Transverse colon (tissue), 4 donors: ENCODE measurements around the gene NEURL1B. TPM values are rescaled to one million over a fixed set of nuclear protein-coding genes. Genes with fewer than 3 reads are reported as not detected.

ENCODE experiments used
- DNase-seq: peaks from one replicate; pipeline ENCODE4 v3.0.0-alpha.2; 2019
- H3K27ac ChIP-seq, 4 donors: fragments of 200-600 bp; sonication (generic); 2 replicates each; pipeline ENCODE4 v1.5.1; 2016 to 2018; ENCODE audit warnings: inconsistent platforms in 4 of 4
- H3K27me3 ChIP-seq: fragments of 200-600 bp; sonication (generic); 2 replicates; pipeline ENCODE4 v1.5.1; 2017; ENCODE audit warnings: inconsistent platforms
- H3K36me3 ChIP-seq, 4 donors: fragments of 200-600 bp; sonication (generic); 2 replicates each; pipeline ENCODE4 v1.5.1; 2017 to 2019; ENCODE audit warnings: inconsistent platforms in 4 of 4
- H3K4me1 ChIP-seq, 4 donors: fragments of 200-600 bp; sonication (generic); 2 replicates each; pipeline ENCODE4 v1.5.1; 2017 to 2020; ENCODE audit warnings: inconsistent platforms in 4 of 4
- H3K4me3 ChIP-seq, 4 donors: fragments of 200-600 bp; sonication (generic); 1 replicate in 1 of 4; 2 replicates in 3 of 4; pipeline versions ENCODE4 v1.5.1 to v1.6.1; 2017 to 2019; ENCODE audit warnings: inconsistent platforms in 4 of 4
- H3K9me3 ChIP-seq, 2 donors: fragments of 200-600 bp; sonication (generic); 2 replicates each; pipeline ENCODE4 v1.5.1; 2017 to 2019; ENCODE audit warnings: inconsistent platforms in 2 of 2
- EP300 ChIP-seq: sonication (generic); formaldehyde crosslinking; IDR thresholded peaks from one replicate; pipeline ENCODE4 v1.6.1; 2017; ENCODE audit warnings: antibody characterized with exemption, low read depth
- POLR2A ChIP-seq: fragments of 450-650 bp; IDR thresholded peaks from one replicate; pipeline ENCODE4 v1.6.1; 2016; ENCODE audit warnings: antibody characterized with exemption, mild to moderate bottlenecking, moderate library complexity
- POLR2AphosphoS5 ChIP-seq, 3 donors: sonication (generic); formaldehyde crosslinking; IDR thresholded peaks; one replicate each; pipeline ENCODE4 v1.6.1; 2016; ENCODE audit warnings: antibody characterized with exemption in 3 of 3
- WGBS, 2 donors: methylation state at CpG; one replicate each; pipeline ENCODE4 v1.1.5; 2018; ENCODE audit warnings: low coverage in 1 of 2; 5-methylcytosine and 5-hydroxymethylcytosine counted together
- in situ Hi-C, 4 donors: fragments of 200-750 bp; cut with MboI; loops; one replicate each; pipeline versions ENCODE4 v1.15.0 to v1.15.1; 2017; ENCODE audit warnings: low sequenced_read_pairs in 3 of 4, low pct_ligation_motif_present in 1 of 4, low pct_unique_long_range_greater_than_20kb in 1 of 4
- intact Hi-C: fragments of 100-400 bp; cut with DNase I; formaldehyde crosslinking; loops from one replicate; pipeline ENCODE4 v1.15.1; 2023; ENCODE audit warnings: low total_unique reads
- total RNA-seq, 4 donors: library from RNA; depleted of rRNA; stranded (reverse); fragments of >200 nt; gene quantifications; one replicate each; pipeline ENCODE4 v1.1.0, GENCODE V29; 2016
- TF ChIP-seq, protein P1 (sequence below), 5 experiments: fragments of 200-600 bp in 3 of 5; fragments of 450-650 bp in 2 of 5; sonication (generic) in 3 of 5; IDR thresholded peaks; 1 replicate in 2 of 5; 2 replicates in 3 of 5; pipeline ENCODE4 v1.5.1; 2016 to 2017; ENCODE audit warnings: antibody characterized with exemption in 5 of 5, inconsistent platforms in 3 of 5, mild to moderate bottlenecking in 2 of 5, moderate library complexity in 1 of 5

Gene NEURL1B
- total RNA-seq, 4 donors from 2014 or later = 74.6 to 168 (median 94.5) TPM

DNA sequence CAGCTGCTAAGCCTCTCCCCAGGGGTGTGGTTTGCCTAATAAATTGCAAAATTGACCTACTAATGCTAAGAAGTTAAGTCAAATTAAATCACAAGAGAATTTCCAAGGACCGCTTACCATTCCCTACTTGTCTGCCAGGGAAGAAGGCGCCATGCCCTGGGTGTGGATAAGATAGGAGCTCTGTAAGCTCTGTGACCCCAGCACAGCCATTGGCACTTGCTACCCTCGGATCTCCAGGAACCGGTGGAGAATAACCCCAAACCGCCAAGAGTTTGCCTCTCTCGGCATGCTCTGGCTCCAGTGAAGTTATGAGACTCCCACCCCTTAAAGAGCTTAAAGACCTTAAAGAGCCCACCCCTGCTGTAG is 58.9 kb downstream of the NEURL1B start:
- in situ Hi-C loops (loop anchor here (5.0 to 25.0 kb wide), 3 partner anchors 218 to 437 kb away; partner anchors contain the start of gene BNIP1 (in 2 of the 4)), intact Hi-C loops (no loop called here)
- H3K27me3 ChIP-seq = peaks cover 20% of the 10 kb centered on the region
- H3K4me1 ChIP-seq = peaks cover 9 to 38% (median 23%) of the 10 kb centered on the region in 4 donors
- no peaks in the 10 kb centered on the region for H3K36me3 ChIP-seq
- DNase-seq = no peak
- TF ChIP-seq POLR2A = no peak
- no peak for TF ChIP-seq POLR2AphosphoS5 (IDR thresholded peaks at IDR 0.05)
- TF ChIP-seq, protein P1, sequence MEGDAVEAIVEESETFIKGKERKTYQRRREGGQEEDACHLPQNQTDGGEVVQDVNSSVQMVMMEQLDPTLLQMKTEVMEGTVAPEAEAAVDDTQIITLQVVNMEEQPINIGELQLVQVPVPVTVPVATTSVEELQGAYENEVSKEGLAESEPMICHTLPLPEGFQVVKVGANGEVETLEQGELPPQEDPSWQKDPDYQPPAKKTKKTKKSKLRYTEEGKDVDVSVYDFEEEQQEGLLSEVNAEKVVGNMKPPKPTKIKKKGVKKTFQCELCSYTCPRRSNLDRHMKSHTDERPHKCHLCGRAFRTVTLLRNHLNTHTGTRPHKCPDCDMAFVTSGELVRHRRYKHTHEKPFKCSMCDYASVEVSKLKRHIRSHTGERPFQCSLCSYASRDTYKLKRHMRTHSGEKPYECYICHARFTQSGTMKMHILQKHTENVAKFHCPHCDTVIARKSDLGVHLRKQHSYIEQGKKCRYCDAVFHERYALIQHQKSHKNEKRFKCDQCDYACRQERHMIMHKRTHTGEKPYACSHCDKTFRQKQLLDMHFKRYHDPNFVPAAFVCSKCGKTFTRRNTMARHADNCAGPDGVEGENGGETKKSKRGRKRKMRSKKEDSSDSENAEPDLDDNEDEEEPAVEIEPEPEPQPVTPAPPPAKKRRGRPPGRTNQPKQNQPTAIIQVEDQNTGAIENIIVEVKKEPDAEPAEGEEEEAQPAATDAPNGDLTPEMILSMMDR (IDR thresholded peaks at IDR 0.05) = no peak
- no peak for TF ChIP-seq EP300
- H3K27ac ChIP-seq = no peak overlapping the region
- no peak overlapping the region for H3K4me3 ChIP-seq
- no peaks in the 10 kb centered on the region for H3K9me3 ChIP-seq
- 63% methylated on average over 6 of the region's 6 CpGs; no CpG with 5 or more reads in 1 of the 2 donors for WGBS, 2 donors

DNA sequence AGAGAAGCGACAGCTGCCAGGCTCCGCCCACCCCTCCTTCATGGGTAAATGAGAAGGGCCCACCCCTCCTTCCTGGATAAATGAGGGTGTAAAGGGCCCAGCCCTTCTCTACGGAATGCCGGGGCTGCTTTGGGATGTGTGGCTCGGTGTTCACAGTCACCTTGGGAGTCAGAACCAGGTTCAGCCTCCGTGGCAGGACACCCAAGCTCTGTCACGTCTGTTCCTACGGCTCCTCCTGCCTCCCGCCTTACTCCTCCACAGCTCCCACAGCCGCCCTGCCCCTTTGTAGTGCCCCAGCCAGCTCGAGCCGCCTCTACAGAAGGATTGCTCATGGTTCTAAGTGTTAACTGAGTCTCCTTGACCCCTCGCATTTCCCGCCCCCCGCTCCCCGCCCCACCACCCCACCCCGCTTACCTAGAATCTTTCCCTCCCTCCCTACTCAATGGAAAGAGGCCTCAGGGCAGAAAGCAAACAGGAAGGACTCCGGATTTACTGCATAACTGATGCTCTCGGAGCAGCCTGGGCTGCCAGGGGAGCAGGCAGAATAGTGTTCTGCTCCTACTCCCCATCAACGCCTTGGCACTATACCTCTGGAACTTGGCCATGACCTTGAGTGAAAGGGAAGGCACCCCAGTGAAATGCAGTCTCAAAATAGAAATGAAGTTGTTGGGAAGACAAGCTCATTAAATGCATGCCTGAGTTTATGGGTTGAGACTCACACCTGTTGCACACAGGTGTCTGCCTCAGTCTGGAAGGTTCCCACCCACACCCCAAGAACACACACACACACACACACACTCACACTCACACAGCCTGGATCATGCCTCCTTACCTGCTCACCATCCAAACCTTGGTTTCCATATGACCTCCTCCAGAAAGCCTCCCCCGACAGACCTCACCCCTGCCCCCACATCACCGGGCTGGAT is 59.6 kb downstream of the NEURL1B start:
- no peak for TF ChIP-seq POLR2A
- no peak for TF ChIP-seq POLR2AphosphoS5 (IDR thresholded peaks at IDR 0.05)
- no peak for TF ChIP-seq EP300
- Histone ChIP-seq H3K9me3 (no peaks in the 10 kb centered on the region), H3K36me3 (no peaks in the 10 kb centered on the region), H3K27me3 (peaks cover 21% of the 10 kb centered on the region), H3K4me1 (peaks cover 9 to 36% (median 23%) of the 10 kb centered on the region in 4 donors), H3K4me3 (no peak overlapping the region), H3K27ac (no peak overlapping the region)
- in situ Hi-C loops = loop anchor here in 3 of 4 donors (5.0 to 25.0 kb wide), 2 partner anchors 223 to 437 kb away; partner anchors contain the start of gene BNIP1 (in 2 of the 3)
- intact Hi-C loops = no loop called here
- WGBS, 2 donors = 30 to 33% methylated on average over 2 to 21 of the region's 22 CpGs
- DNase-seq = no peak

DNA sequence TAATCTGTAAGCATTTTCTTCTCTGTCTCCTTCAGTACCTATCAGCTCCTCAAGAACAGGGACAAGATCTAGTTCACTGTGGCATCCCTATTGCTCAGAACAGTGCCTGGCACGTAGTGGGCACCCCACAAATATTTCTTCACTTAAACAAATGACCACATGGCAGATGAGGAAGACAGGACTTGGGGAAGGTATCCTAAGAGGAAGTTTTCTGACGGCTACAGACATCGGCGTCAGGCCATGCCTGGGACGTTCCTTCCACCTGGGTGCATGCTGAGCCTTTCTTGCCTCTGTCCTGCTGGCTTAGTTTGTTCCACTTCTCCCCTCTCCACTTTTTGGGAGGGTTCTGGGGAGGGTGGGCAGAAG is 60.2 kb downstream of the NEURL1B start:
- no peak overlapping the region for H3K27ac ChIP-seq
- peaks cover 27% of the 10 kb centered on the region for H3K27me3 ChIP-seq
- no peak for DNase-seq
- intact Hi-C loops (no loop called here), in situ Hi-C loops (loop anchor here in 3 of 4 donors (5.0 to 25.0 kb wide), 2 partner anchors 224 to 436 kb away; partner anchors contain the start of gene BNIP1 (in 2 of the 3))
- no peaks in the 10 kb centered on the region for H3K36me3 ChIP-seq
- peaks cover 8 to 32% (median 21%) of the 10 kb centered on the region in 4 donors for H3K4me1 ChIP-seq
- H3K9me3 ChIP-seq = no peaks in the 10 kb centered on the region
- no peak for TF ChIP-seq POLR2AphosphoS5 (IDR thresholded peaks at IDR 0.05)
- TF ChIP-seq, protein P1 (IDR thresholded peaks at IDR 0.05) = no peak
- no peak for TF ChIP-seq EP300
- no peak for TF ChIP-seq POLR2A
- H3K4me3 ChIP-seq = no peak overlapping the region
- WGBS, 2 donors = 39% methylated on average over 5 of the region's 5 CpGs; no CpG with 5 or more reads in 1 of the 2 donors

DNA sequence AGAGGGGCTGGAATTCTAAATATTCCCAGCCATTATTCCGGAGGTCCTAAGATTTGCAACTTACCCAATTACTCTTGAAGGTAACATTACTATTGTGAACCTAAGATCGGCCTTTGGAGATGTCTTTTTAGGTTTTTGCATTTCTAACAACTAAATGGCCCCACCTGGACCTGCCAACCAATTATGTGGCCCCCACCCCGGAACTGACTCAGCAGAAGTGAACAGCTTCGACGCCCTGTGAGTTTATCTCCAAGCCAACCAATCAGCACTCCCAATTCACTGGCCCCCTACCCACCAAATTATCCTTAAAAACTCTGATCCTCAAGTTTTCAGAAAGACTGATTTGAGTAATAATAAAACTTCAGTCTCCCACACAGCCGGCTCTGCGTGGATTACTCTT is 62.9 kb downstream of the NEURL1B start:
- 86 to 90% methylated on average over 4 to 7 of the region's 7 CpGs for WGBS, 2 donors
- no peak overlapping the region for H3K4me3 ChIP-seq
- no peak overlapping the region for H3K27ac ChIP-seq
- DNase-seq = no peak
- H3K36me3 ChIP-seq = no peaks in the 10 kb centered on the region
- TF ChIP-seq POLR2A = no peak
- no peak for TF ChIP-seq POLR2AphosphoS5 (IDR thresholded peaks at IDR 0.05)
- H3K27me3 ChIP-seq = peaks cover 40% of the 10 kb centered on the region
- in situ Hi-C loops (loop anchor here in 3 of 4 donors (5.0 to 25.0 kb wide), 2 partner anchors 227 to 433 kb away; partner anchors contain the start of gene BNIP1 (in 2 of the 3)), intact Hi-C loops (no loop called here)
- H3K9me3 ChIP-seq = no peaks in the 10 kb centered on the region
- H3K4me1 ChIP-seq = peaks cover 0 to 20% (median 10%) of the 10 kb centered on the region in 4 donors

DNA sequence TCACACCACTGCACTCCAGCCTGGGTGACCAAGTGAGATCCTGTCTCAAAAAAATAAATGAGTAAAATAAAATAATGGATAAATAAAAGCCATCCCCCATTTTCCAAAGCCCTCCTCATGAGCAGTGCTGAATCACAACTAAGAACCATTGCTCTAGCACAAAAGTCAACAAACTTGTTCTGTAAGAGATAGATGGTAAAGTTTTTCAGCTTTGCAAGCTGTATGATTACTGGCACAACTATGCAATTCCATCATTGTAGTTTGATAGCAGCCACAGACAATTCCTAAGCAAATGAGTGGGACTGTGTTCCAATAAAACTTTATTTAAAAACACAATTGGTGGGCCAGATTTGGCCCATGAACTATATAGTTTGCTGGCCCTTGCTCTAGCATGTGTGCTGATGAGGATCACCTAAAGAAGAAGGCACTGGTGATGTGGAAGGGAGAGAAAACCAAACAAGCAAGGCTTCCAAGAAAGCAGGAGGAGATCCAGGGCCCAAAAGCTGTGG is 64.6 kb downstream of the NEURL1B start:
- H3K9me3 ChIP-seq = no peaks in the 10 kb centered on the region
- intact Hi-C loops = no loop called here

More for the DNA sequence above, 64.6 kb downstream of the NEURL1B start:
- in situ Hi-C loops = loop anchor here in 2 of 4 donors (25.0 kb wide), 1 partner anchor 432 kb away; the partner anchor contains the start of gene BNIP1 (in 2 of the 2)
- H3K4me1 ChIP-seq = peaks cover 0 to 12% (median 4%) of the 10 kb centered on the region in 4 donors
- H3K36me3 ChIP-seq = no peaks in the 10 kb centered on the region
- H3K27ac ChIP-seq = no peak overlapping the region
- no peak for DNase-seq
- peaks cover 45% of the 10 kb centered on the region for H3K27me3 ChIP-seq
- TF ChIP-seq, protein P1 (IDR thresholded peaks at IDR 0.05) = no peak
- no peak for TF ChIP-seq POLR2AphosphoS5 (IDR thresholded peaks at IDR 0.05)
- no peak for TF ChIP-seq EP300
- TF ChIP-seq POLR2A = no peak
- H3K4me3 ChIP-seq = no peak overlapping the region
